Spleen (tissue), 11 donors: Measurements from ENCODE around the gene S100Z. TPM values are rescaled to one million over a fixed set of nuclear protein-coding genes. Genes with fewer than 3 reads are reported as not detected.
"Not testable (repeated sequence)": the region's sequence is repeated elsewhere in the genome, so short reads cannot be mapped to it uniquely, and the experiment has no call there.

Experiments used
- DNase-seq: peaks from one replicate; pipeline ENCODE4 v3.0.0-alpha.2; 2020
- H3K27ac ChIP-seq, 8 donors: fragments of 200-600 bp; sonication (generic) in 7 of 8; 1 replicate in 4 of 8; 2 replicates in 4 of 8; pipeline versions ENCODE4 v1.5.0 to v1.8.0; 2016 to 2021; ENCODE audit warnings: inconsistent platforms in 4 of 8, mild to moderate bottlenecking in 4 of 8, moderate library complexity in 1 of 8
- H3K27me3 ChIP-seq, 7 donors: fragments of 200-600 bp; sonication (generic) in 6 of 7; replicated peaks in 1 of 7; 1 replicate in 4 of 7; 2 replicates in 3 of 7; pipeline versions ENCODE4 v1.5.0 to v1.8.0; 2016 to 2021; ENCODE audit warnings: inconsistent platforms in 3 of 7, mild to moderate bottlenecking in 1 of 7
- H3K36me3 ChIP-seq, 6 donors: fragments of 200-600 bp; sonication (generic) in 5 of 6; 1 replicate in 4 of 6; 2 replicates in 2 of 6; pipeline versions ENCODE4 v1.5.0 to v1.8.0; 2016 to 2021; ENCODE audit warnings: inconsistent platforms in 2 of 6
- H3K4me1 ChIP-seq, 6 donors: fragments of 200-600 bp; sonication (generic) in 5 of 6; 1 replicate in 3 of 6; 2 replicates in 3 of 6; pipeline versions ENCODE4 v1.5.0 to v1.8.0; 2016 to 2021; ENCODE audit warnings: inconsistent platforms in 3 of 6
- H3K4me3 ChIP-seq, 8 donors: fragments of 200-600 bp; sonication (generic) in 7 of 8; 1 replicate in 4 of 8; 2 replicates in 4 of 8; pipeline versions ENCODE4 v1.5.0 to v1.8.0; 2016 to 2021; ENCODE audit warnings: inconsistent platforms in 4 of 8, mild to moderate bottlenecking in 4 of 8, moderate library complexity in 2 of 8
- H3K9me3 ChIP-seq, 8 donors: fragments of 200-600 bp; sonication (generic) in 7 of 8; 1 replicate in 4 of 8; 2 replicates in 4 of 8; pipeline versions ENCODE4 v1.5.0 to v1.8.0; 2016 to 2021; ENCODE audit warnings: inconsistent platforms in 4 of 8
- POLR2A ChIP-seq, 3 donors: fragments of 450-650 bp; IDR thresholded peaks; one replicate each; pipeline ENCODE4 v1.5.1; 2017; ENCODE audit warnings: antibody characterized with exemption in 3 of 3, mild to moderate bottlenecking in 1 of 3
- POLR2AphosphoS5 ChIP-seq, 3 donors: sonication (generic); formaldehyde crosslinking; IDR thresholded peaks; one replicate each; pipeline ENCODE4 v1.5.1; 2017; ENCODE audit warnings: antibody characterized with exemption in 3 of 3
- WGBS, 5 donors: extraction: QIAGEN DNeasy Blood & Tissue Kit in 3 of 5; methylation state at CpG; one replicate each; pipeline versions ENCODE4 v1.1.5 to v1.1.7; 2013 to 2018; 5-methylcytosine and 5-hydroxymethylcytosine counted together
- intact Hi-C: fragments of 100-400 bp; cut with DNase I; formaldehyde crosslinking; loops from one replicate; pipeline ENCODE4 v1.15.0; 2023; ENCODE audit warnings: low total_unique reads
- polyA plus RNA-seq, 3 donors: library from polyadenylated mRNA; stranded (reverse); fragments of 200-250 nt; gene quantifications; one replicate each; pipeline ENCODE4 v1.2.1, GENCODE V29; 2013
- total RNA-seq, 7 donors: library from RNA; depleted of rRNA in 3 of 7; stranded (reverse); fragments of >200 nt in 3 of 7; fragmentation: NEBNext Ultra II Directional in 4 of 7; extraction: Animal tissue kit (Norgen Biotek cat#: 25700) in 4 of 7; gene quantifications; one replicate each; pipeline versions ENCODE4 v1.1.0 to v1.2.1, GENCODE V29; 2016 to 2021
- TF ChIP-seq, protein P1 (sequence below), 11 experiments: fragments of 200-600 bp in 7 of 11; fragments of 450-650 bp in 4 of 11; sonication (generic) in 4 of 11; IDR thresholded peaks in 8 of 11; conservative IDR thresholded peaks in 3 of 11; 1 replicate in 7 of 11; 2 replicates in 4 of 11; pipeline versions ENCODE4 v1.4.0 to v1.8.0; 2016 to 2021; ENCODE audit warnings: antibody characterized with exemption in 11 of 11, inconsistent platforms in 4 of 11, mild to moderate bottlenecking in 1 of 11
- donor health status: healthy with polysubstance abuse.
- donor health status: DM: no; HTN: no; CAD: no; lungs with moderate emphysema.
- donor health status: DM: no; HTN: no; CAD: no.
- donor health status: Bipolar disorder and iron deficiency.
- donor health status: healthy.
- donor health status: DM: no; HTN: no; CAD: no.
- donor health status: DM: yes; HTN: yes; CAD: no.

Gene S100Z
- total and polyA plus RNA-seq, 10 donors: 2.2 to 21.7 (median 8.1) TPM

- peak overlapping the region in 4 of 8 donors; percentile 67 to 92 (median 76) for H3K4me3 ChIP-seq
- H3K27ac ChIP-seq: no peak overlapping the region
- intact Hi-C loops: no loop called here
- peaks cover 0 to 7% (median 0%) of the 10 kb centered on the region in 8 donors for H3K9me3 ChIP-seq
- H3K4me1 ChIP-seq: peaks cover 10 to 31% (median 20%) of the 10 kb centered on the region in 6 donors
- no peaks in the 10 kb centered on the region for H3K36me3 ChIP-seq
- 53 to 64% (median 58%) methylated on average over 2 of the region's 2 CpGs for WGBS, 5 donors
- TF ChIP-seq POLR2AphosphoS5 (IDR thresholded peaks at IDR 0.05) (no peak), POLR2A (IDR thresholded peaks at IDR 0.05) (no peak)
- TF ChIP-seq, protein P1, sequence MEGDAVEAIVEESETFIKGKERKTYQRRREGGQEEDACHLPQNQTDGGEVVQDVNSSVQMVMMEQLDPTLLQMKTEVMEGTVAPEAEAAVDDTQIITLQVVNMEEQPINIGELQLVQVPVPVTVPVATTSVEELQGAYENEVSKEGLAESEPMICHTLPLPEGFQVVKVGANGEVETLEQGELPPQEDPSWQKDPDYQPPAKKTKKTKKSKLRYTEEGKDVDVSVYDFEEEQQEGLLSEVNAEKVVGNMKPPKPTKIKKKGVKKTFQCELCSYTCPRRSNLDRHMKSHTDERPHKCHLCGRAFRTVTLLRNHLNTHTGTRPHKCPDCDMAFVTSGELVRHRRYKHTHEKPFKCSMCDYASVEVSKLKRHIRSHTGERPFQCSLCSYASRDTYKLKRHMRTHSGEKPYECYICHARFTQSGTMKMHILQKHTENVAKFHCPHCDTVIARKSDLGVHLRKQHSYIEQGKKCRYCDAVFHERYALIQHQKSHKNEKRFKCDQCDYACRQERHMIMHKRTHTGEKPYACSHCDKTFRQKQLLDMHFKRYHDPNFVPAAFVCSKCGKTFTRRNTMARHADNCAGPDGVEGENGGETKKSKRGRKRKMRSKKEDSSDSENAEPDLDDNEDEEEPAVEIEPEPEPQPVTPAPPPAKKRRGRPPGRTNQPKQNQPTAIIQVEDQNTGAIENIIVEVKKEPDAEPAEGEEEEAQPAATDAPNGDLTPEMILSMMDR (IDR thresholded peaks at IDR 0.05 in 8 of 11, conservative IDR thresholded peaks at IDR 0.05 in 3 of 11): no peak
- peaks cover 0 to 42% (median 28%) of the 10 kb centered on the region in 7 donors for H3K27me3 ChIP-seq
- no peak for DNase-seq
Observed at GRCh38 chr5:76820526-76820890, 29.3 kb upstream of the S100Z start.

DNA sequence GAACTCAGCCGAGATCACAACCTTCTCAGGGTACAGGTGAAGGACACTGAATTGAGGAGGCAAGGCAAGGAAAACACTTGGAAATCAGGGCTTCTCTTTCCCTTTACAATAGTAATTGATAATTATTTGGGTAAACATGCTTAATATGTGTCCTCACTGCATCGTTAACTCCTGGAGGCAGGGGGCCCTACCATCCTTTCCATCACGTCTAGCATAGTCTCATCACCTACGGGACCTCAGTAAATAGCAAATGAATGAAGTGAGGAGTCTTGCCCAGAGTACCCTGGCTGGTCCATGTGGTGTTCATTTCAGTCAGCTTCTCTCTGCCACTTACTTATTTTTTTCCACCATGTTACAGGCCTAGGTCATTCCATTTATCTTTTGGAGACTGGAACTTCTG is 28.7 kb upstream of the S100Z start:
- H3K4me3 ChIP-seq: no peak overlapping the region
- 61 to 70% (median 63%) methylated on average over 4 of the region's 4 CpGs for WGBS, 5 donors
- intact Hi-C loops: no loop called here
- H3K27me3 ChIP-seq: peaks cover 0 to 42% (median 28%) of the 10 kb centered on the region in 7 donors
- TF ChIP-seq POLR2AphosphoS5 (IDR thresholded peaks at IDR 0.05): no peak
- TF ChIP-seq, protein P1 (IDR thresholded peaks at IDR 0.05 in 8 of 11, conservative IDR thresholded peaks at IDR 0.05 in 3 of 11): no peak
- H3K36me3 ChIP-seq: no peaks in the 10 kb centered on the region
- DNase-seq: no peak
- H3K4me1 ChIP-seq: peaks cover 10 to 31% (median 20%) of the 10 kb centered on the region in 6 donors
- H3K27ac ChIP-seq: no peak overlapping the region
- H3K9me3 ChIP-seq: peaks cover 0 to 7% (median 0%) of the 10 kb centered on the region in 8 donors

- H3K27me3 ChIP-seq: peaks cover 0 to 37% (median 28%) of the 10 kb centered on the region in 7 donors
- H3K9me3 ChIP-seq, intact Hi-C loops, DNase-seq, H3K36me3 ChIP-seq, H3K27ac ChIP-seq, H3K4me3 ChIP-seq: not testable (repeated sequence)
- WGBS, 5 donors: 82 to 87% (median 85%) methylated on average over 7 of the region's 7 CpGs
- H3K4me1 ChIP-seq: peaks cover 10 to 31% (median 20%) of the 10 kb centered on the region in 6 donors
Observed at GRCh38 chr5:76822105-76822731, 27.6 kb upstream of the S100Z start.

DNA sequence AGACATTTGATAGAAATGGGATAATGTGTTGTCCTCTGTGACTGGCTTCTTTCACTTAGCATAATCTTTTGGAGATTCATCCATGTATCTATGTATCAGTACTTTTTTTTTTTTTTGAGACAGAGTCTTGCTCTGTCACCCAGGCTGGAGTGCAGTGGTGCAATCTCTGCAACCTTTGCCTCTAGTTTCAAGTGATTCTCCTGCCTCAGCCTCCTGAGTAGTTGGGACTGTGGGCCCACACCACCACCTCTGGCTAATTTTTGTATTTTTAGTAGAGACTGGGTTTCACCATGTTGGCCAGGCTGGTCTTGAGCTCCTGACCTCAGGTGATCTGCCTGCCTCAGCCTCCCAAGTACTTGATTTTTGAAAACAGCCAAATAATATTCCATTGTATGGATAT is 23.4 kb upstream of the S100Z start:
- H3K27me3 ChIP-seq, H3K36me3 ChIP-seq, H3K4me1 ChIP-seq, DNase-seq, intact Hi-C loops, H3K9me3 ChIP-seq, H3K4me3 ChIP-seq, H3K27ac ChIP-seq: not testable (repeated sequence)

- no peak for TF ChIP-seq POLR2A (IDR thresholded peaks at IDR 0.05)
- TF ChIP-seq POLR2AphosphoS5 (IDR thresholded peaks at IDR 0.05): no peak
- TF ChIP-seq, protein P1 (IDR thresholded peaks at IDR 0.05 in 8 of 11, conservative IDR thresholded peaks at IDR 0.05 in 3 of 11): no peak
- Histone ChIP-seq H3K27me3 (no peaks in the 10 kb centered on the region), H3K9me3 (no peaks in the 10 kb centered on the region), H3K36me3 (peaks cover 0 to 6% (median 0%) of the 10 kb centered on the region in 6 donors), H3K27ac (no peak overlapping the region), H3K4me3 (no peak overlapping the region), H3K4me1 (no peaks in the 10 kb centered on the region)
- intact Hi-C loops: no loop called here
- 21 to 43% (median 38%) methylated on average over 2 of the region's 2 CpGs for WGBS, 5 donors
- DNase-seq: peak; percentile 37
Observed at GRCh38 chr5:76831110-76831452, 18.7 kb upstream of the S100Z start.
